Measurements from ENCODE around the gene GSTCD.
A peak's percentile ranks its signal among the peaks of the same experiment; 100 is the strongest.

The GSTCD gene

GRCh38 chr4:105805501-105806120, 97.0 kb downstream of the GSTCD start:
- no peaks in the 10 kb centered on the region for H3K9me3 ChIP-seq (ENCODE audit: control insufficient read depth in 2 of 2, low read length in 2 of 2)
- no peak overlapping the region for H3K9ac ChIP-seq (ENCODE audit: low read length in 2 of 2)
- H3K36me3 ChIP-seq (ENCODE audit: control insufficient read depth in 2 of 2, insufficient read depth in 2 of 2, low read length in 2 of 2) = no peaks in the 10 kb centered on the region
- no peak overlapping the region for H3K4me3 ChIP-seq (ENCODE audit: low read length in 2 of 2)
- H3K4me1 ChIP-seq (ENCODE audit: control insufficient read depth, insufficient read depth, low read length) = no peaks in the 10 kb centered on the region
- H3K27me3 ChIP-seq (ENCODE audit: control insufficient read depth in 1 of 2, insufficient read depth in 2 of 2, low read length in 2 of 2) = no peaks in the 10 kb centered on the region
- no peak overlapping the region for H3K27ac ChIP-seq (ENCODE audit: low read length)

GRCh38 chr4:105807496-105807895, 98.9 kb downstream of the GSTCD start:
- H3K9ac ChIP-seq (ENCODE audit: low read length in 2 of 2) = no peak overlapping the region
- no peaks in the 10 kb centered on the region for H3K9me3 ChIP-seq (ENCODE audit: control insufficient read depth in 2 of 2, low read length in 2 of 2)
- no peaks in the 10 kb centered on the region for H3K36me3 ChIP-seq (ENCODE audit: control insufficient read depth in 2 of 2, insufficient read depth in 2 of 2, low read length in 2 of 2)
- H3K4me3 ChIP-seq (ENCODE audit: low read length in 2 of 2) = no peak overlapping the region
- no peaks in the 10 kb centered on the region for H3K27me3 ChIP-seq (ENCODE audit: control insufficient read depth in 1 of 2, insufficient read depth in 2 of 2, low read length in 2 of 2)
- no peak overlapping the region for H3K27ac ChIP-seq (ENCODE audit: low read length)
- no peaks in the 10 kb centered on the region for H3K4me1 ChIP-seq (ENCODE audit: control insufficient read depth, insufficient read depth, low read length)

- peak overlapping the region; percentile 6 for H3K27ac ChIP-seq (ENCODE audit: low read length)
- H3K36me3 ChIP-seq (ENCODE audit: control insufficient read depth in 2 of 2, insufficient read depth in 2 of 2, low read length in 2 of 2) = no peaks in the 10 kb centered on the region
- H3K4me1 ChIP-seq (ENCODE audit: control insufficient read depth, insufficient read depth, low read length) = no peaks in the 10 kb centered on the region
- H3K4me3 ChIP-seq (ENCODE audit: low read length in 2 of 2) = peak overlapping the region; percentile 35 to 61
- H3K27me3 ChIP-seq (ENCODE audit: control insufficient read depth in 1 of 2, insufficient read depth in 2 of 2, low read length in 2 of 2) = no peaks in the 10 kb centered on the region
- H3K9ac ChIP-seq (ENCODE audit: low read length in 2 of 2) = peak overlapping the region in 1 of 2 donors; percentile 30
- no peaks in the 10 kb centered on the region for H3K9me3 ChIP-seq (ENCODE audit: control insufficient read depth in 2 of 2, low read length in 2 of 2)
Observed at GRCh38 chr4:105808030-105808749, 99.6 kb downstream of the GSTCD start.

- peak overlapping the region in 1 of 2 donors; percentile 30 for H3K9ac ChIP-seq (ENCODE audit: low read length in 2 of 2)
- peak overlapping the region; percentile 35 to 61 for H3K4me3 ChIP-seq (ENCODE audit: low read length in 2 of 2)
- H3K27me3 ChIP-seq (ENCODE audit: control insufficient read depth in 1 of 2, insufficient read depth in 2 of 2, low read length in 2 of 2) = no peaks in the 10 kb centered on the region
- H3K36me3 ChIP-seq (ENCODE audit: control insufficient read depth in 2 of 2, insufficient read depth in 2 of 2, low read length in 2 of 2) = no peaks in the 10 kb centered on the region
- no peaks in the 10 kb centered on the region for H3K4me1 ChIP-seq (ENCODE audit: control insufficient read depth, insufficient read depth, low read length)
- no peaks in the 10 kb centered on the region for H3K9me3 ChIP-seq (ENCODE audit: control insufficient read depth in 2 of 2, low read length in 2 of 2)
- peak overlapping the region; percentile 6 for H3K27ac ChIP-seq (ENCODE audit: low read length)
Observed at GRCh38 chr4:105808750-105809041, 100.1 kb downstream of the GSTCD start.

- Histone ChIP-seq H3K4me3 (ENCODE audit: low read length in 2 of 2) (no peak overlapping the region), H3K9ac (ENCODE audit: low read length in 2 of 2) (no peak overlapping the region), H3K36me3 (ENCODE audit: control insufficient read depth in 2 of 2, insufficient read depth in 2 of 2, low read length in 2 of 2) (no peaks in the 10 kb centered on the region), H3K4me1 (ENCODE audit: control insufficient read depth, insufficient read depth, low read length) (no peaks in the 10 kb centered on the region), H3K27ac (ENCODE audit: low read length) (no peak overlapping the region), H3K9me3 (ENCODE audit: control insufficient read depth in 2 of 2, low read length in 2 of 2) (no peaks in the 10 kb centered on the region), H3K27me3 (ENCODE audit: control insufficient read depth in 1 of 2, insufficient read depth in 2 of 2, low read length in 2 of 2) (no peaks in the 10 kb centered on the region)
Observed at GRCh38 chr4:105815701-105816100, 107.1 kb downstream of the GSTCD start.

GRCh38 chr4:105822061-105822460, 113.5 kb downstream of the GSTCD start:
- H3K4me3 ChIP-seq (ENCODE audit: low read length in 2 of 2) = no peak overlapping the region
- H3K4me1 ChIP-seq (ENCODE audit: control insufficient read depth, insufficient read depth, low read length) = no peaks in the 10 kb centered on the region
- no peaks in the 10 kb centered on the region for H3K27me3 ChIP-seq (ENCODE audit: control insufficient read depth in 1 of 2, insufficient read depth in 2 of 2, low read length in 2 of 2)
- H3K9me3 ChIP-seq (ENCODE audit: control insufficient read depth in 2 of 2, low read length in 2 of 2) = no peaks in the 10 kb centered on the region
- H3K36me3 ChIP-seq (ENCODE audit: control insufficient read depth in 2 of 2, insufficient read depth in 2 of 2, low read length in 2 of 2) = peaks cover 0 to 3% of the 10 kb centered on the region in 2 donors
- no peak overlapping the region for H3K9ac ChIP-seq (ENCODE audit: low read length in 2 of 2)
- no peak overlapping the region for H3K27ac ChIP-seq (ENCODE audit: low read length)

- H3K9me3 ChIP-seq (ENCODE audit: control insufficient read depth in 2 of 2, low read length in 2 of 2) = no peaks in the 10 kb centered on the region
- no peak overlapping the region for H3K4me3 ChIP-seq (ENCODE audit: low read length in 2 of 2)
- no peak overlapping the region for H3K27ac ChIP-seq (ENCODE audit: low read length)
- peaks cover 0 to 3% of the 10 kb centered on the region in 2 donors for H3K36me3 ChIP-seq (ENCODE audit: control insufficient read depth in 2 of 2, insufficient read depth in 2 of 2, low read length in 2 of 2)
- H3K4me1 ChIP-seq (ENCODE audit: control insufficient read depth, insufficient read depth, low read length) = no peaks in the 10 kb centered on the region
- no peak overlapping the region for H3K9ac ChIP-seq (ENCODE audit: low read length in 2 of 2)
- H3K27me3 ChIP-seq (ENCODE audit: control insufficient read depth in 1 of 2, insufficient read depth in 2 of 2, low read length in 2 of 2) = no peaks in the 10 kb centered on the region
Observed at GRCh38 chr4:105828074-105828473, 119.5 kb downstream of the GSTCD start.

- Histone ChIP-seq H3K27ac (ENCODE audit: low read length) (no peak overlapping the region), H3K9me3 (ENCODE audit: control insufficient read depth in 2 of 2, low read length in 2 of 2) (no peaks in the 10 kb centered on the region), H3K27me3 (ENCODE audit: control insufficient read depth in 1 of 2, insufficient read depth in 2 of 2, low read length in 2 of 2) (no peaks in the 10 kb centered on the region), H3K9ac (ENCODE audit: low read length in 2 of 2) (no peak overlapping the region), H3K4me1 (ENCODE audit: control insufficient read depth, insufficient read depth, low read length) (no peaks in the 10 kb centered on the region), H3K36me3 (ENCODE audit: control insufficient read depth in 2 of 2, insufficient read depth in 2 of 2, low read length in 2 of 2) (no peaks in the 10 kb centered on the region), H3K4me3 (ENCODE audit: low read length in 2 of 2) (no peak overlapping the region)
Observed at GRCh38 chr4:105831189-105831588, 122.6 kb downstream of the GSTCD start.

- peaks cover 0 to 2% of the 10 kb centered on the region in 2 donors for H3K36me3 ChIP-seq (ENCODE audit: control insufficient read depth in 2 of 2, insufficient read depth in 2 of 2, low read length in 2 of 2)
- H3K9me3 ChIP-seq (ENCODE audit: control insufficient read depth in 2 of 2, low read length in 2 of 2) = no peaks in the 10 kb centered on the region
- H3K27ac ChIP-seq (ENCODE audit: low read length) = no peak overlapping the region
- H3K27me3 ChIP-seq (ENCODE audit: control insufficient read depth in 1 of 2, insufficient read depth in 2 of 2, low read length in 2 of 2) = no peaks in the 10 kb centered on the region
- H3K9ac ChIP-seq (ENCODE audit: low read length in 2 of 2) = no peak overlapping the region
- H3K4me3 ChIP-seq (ENCODE audit: low read length in 2 of 2) = no peak overlapping the region
- no peaks in the 10 kb centered on the region for H3K4me1 ChIP-seq (ENCODE audit: control insufficient read depth, insufficient read depth, low read length)
Observed at GRCh38 chr4:105835177-105835576, 126.6 kb downstream of the GSTCD start.

GRCh38 chr4:105836537-105836936, 128.0 kb downstream of the GSTCD start:
- H3K4me1 ChIP-seq (ENCODE audit: control insufficient read depth, insufficient read depth, low read length) = no peaks in the 10 kb centered on the region

GRCh38 chr4:105837037-105837436, 128.5 kb downstream of the GSTCD start:
- Histone ChIP-seq H3K27ac (ENCODE audit: low read length) (no peak overlapping the region), H3K4me1 (ENCODE audit: control insufficient read depth, insufficient read depth, low read length) (no peaks in the 10 kb centered on the region), H3K27me3 (ENCODE audit: control insufficient read depth in 1 of 2, insufficient read depth in 2 of 2, low read length in 2 of 2) (no peaks in the 10 kb centered on the region), H3K36me3 (ENCODE audit: control insufficient read depth in 2 of 2, insufficient read depth in 2 of 2, low read length in 2 of 2) (peaks cover 0 to 2% of the 10 kb centered on the region in 2 donors), H3K9ac (ENCODE audit: low read length in 2 of 2) (no peak overlapping the region), H3K4me3 (ENCODE audit: low read length in 2 of 2) (no peak overlapping the region), H3K9me3 (ENCODE audit: control insufficient read depth in 2 of 2, low read length in 2 of 2) (no peaks in the 10 kb centered on the region)

More at GRCh38 chr4:105836537-105836936, 128.0 kb downstream of the GSTCD start:
- H3K27me3 ChIP-seq (ENCODE audit: control insufficient read depth in 1 of 2, insufficient read depth in 2 of 2, low read length in 2 of 2) = no peaks in the 10 kb centered on the region
- peaks cover 0 to 2% of the 10 kb centered on the region in 2 donors for H3K36me3 ChIP-seq (ENCODE audit: control insufficient read depth in 2 of 2, insufficient read depth in 2 of 2, low read length in 2 of 2)
- H3K9me3 ChIP-seq (ENCODE audit: control insufficient read depth in 2 of 2, low read length in 2 of 2) = no peaks in the 10 kb centered on the region
- H3K4me3 ChIP-seq (ENCODE audit: low read length in 2 of 2) = no peak overlapping the region
- H3K27ac ChIP-seq (ENCODE audit: low read length) = no peak overlapping the region
- H3K9ac ChIP-seq (ENCODE audit: low read length in 2 of 2) = no peak overlapping the region

All from stomach smooth muscle (tissue), 2 donors.